Measurements from ENCODE around the gene MYBPC1.

- TF ChIP-seq CTCF (tag by site-specific recombination; IDR thresholded peaks at IDR 0.05) (no peak), ZNF174 (tag by site-specific recombination; IDR thresholded peaks at IDR 0.05) (no peak), ZNF473 (tag by site-specific recombination; IDR thresholded peaks at IDR 0.05) (no peak), PRDM10 (tag by site-specific recombination; IDR thresholded peaks at IDR 0.05) (no peak), HIC1 (tag by site-specific recombination; IDR thresholded peaks at IDR 0.05) (no peak), ZBTB17 (tag by site-specific recombination; IDR thresholded peaks at IDR 0.05) (no peak), KLF16 (tag by site-specific recombination; IDR thresholded peaks at IDR 0.05) (no peak), ZNF274 (IDR thresholded peaks at IDR 0.05; ENCODE audit: low read length) (no peak), ZNF274 (tag by site-specific recombination; IDR thresholded peaks at IDR 0.05; ENCODE audit: borderline replicate concordance) (no peak), ZNF221 (tag by site-specific recombination; IDR thresholded peaks at IDR 0.05; ENCODE audit: borderline replicate concordance) (no peak)
- TF ChIP-seq, protein P1, sequence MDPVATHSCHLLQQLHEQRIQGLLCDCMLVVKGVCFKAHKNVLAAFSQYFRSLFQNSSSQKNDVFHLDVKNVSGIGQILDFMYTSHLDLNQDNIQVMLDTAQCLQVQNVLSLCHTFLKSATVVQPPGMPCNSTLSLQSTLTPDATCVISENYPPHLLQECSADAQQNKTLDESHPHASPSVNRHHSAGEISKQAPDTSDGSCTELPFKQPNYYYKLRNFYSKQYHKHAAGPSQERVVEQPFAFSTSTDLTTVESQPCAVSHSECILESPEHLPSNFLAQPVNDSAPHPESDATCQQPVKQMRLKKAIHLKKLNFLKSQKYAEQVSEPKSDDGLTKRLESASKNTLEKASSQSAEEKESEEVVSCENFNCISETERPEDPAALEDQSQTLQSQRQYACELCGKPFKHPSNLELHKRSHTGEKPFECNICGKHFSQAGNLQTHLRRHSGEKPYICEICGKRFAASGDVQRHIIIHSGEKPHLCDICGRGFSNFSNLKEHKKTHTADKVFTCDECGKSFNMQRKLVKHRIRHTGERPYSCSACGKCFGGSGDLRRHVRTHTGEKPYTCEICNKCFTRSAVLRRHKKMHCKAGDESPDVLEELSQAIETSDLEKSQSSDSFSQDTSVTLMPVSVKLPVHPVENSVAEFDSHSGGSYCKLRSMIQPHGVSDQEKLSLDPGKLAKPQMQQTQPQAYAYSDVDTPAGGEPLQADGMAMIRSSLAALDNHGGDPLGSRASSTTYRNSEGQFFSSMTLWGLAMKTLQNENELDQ (tag by site-specific recombination; IDR thresholded peaks at IDR 0.05; ENCODE audit: low read depth) = no peak
- TF ChIP-seq, protein P2, sequence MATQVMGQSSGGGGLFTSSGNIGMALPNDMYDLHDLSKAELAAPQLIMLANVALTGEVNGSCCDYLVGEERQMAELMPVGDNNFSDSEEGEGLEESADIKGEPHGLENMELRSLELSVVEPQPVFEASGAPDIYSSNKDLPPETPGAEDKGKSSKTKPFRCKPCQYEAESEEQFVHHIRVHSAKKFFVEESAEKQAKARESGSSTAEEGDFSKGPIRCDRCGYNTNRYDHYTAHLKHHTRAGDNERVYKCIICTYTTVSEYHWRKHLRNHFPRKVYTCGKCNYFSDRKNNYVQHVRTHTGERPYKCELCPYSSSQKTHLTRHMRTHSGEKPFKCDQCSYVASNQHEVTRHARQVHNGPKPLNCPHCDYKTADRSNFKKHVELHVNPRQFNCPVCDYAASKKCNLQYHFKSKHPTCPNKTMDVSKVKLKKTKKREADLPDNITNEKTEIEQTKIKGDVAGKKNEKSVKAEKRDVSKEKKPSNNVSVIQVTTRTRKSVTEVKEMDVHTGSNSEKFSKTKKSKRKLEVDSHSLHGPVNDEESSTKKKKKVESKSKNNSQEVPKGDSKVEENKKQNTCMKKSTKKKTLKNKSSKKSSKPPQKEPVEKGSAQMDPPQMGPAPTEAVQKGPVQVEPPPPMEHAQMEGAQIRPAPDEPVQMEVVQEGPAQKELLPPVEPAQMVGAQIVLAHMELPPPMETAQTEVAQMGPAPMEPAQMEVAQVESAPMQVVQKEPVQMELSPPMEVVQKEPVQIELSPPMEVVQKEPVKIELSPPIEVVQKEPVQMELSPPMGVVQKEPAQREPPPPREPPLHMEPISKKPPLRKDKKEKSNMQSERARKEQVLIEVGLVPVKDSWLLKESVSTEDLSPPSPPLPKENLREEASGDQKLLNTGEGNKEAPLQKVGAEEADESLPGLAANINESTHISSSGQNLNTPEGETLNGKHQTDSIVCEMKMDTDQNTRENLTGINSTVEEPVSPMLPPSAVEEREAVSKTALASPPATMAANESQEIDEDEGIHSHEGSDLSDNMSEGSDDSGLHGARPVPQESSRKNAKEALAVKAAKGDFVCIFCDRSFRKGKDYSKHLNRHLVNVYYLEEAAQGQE (tag by site-specific recombination; IDR thresholded peaks at IDR 0.05) = no peak
Observed at GRCh38 chr12:101678081-101678480, 83.3 kb downstream of the MYBPC1 start.

Data from HEK293 (cell line).